Neuronal stem cell (in vitro differentiated cells): ENCODE measurements around the gene ASTL.
"Not testable (repeated sequence)": the region's sequence is repeated elsewhere in the genome, so short reads cannot be mapped to it uniquely, and the experiment has no call there.

ENCODE experiments used
- DNase-seq: peaks from one replicate; pipeline ENCODE4 v3.0.0-alpha.2; 2013; ENCODE audit warnings: low spot score
- H2AFZ ChIP-seq: one replicate; pipeline ENCODE4 v1.6.1; 2013; ENCODE audit warnings: mild to moderate bottlenecking, low read length, inconsistent platforms
- H2AK5ac ChIP-seq: 2 replicates; pipeline ENCODE4 v1.6.1; 2013; ENCODE audit warnings: low read depth, mild to moderate bottlenecking, inconsistent platforms, low read length, moderate library complexity, mixed read lengths
- H2BK120ac ChIP-seq: 2 replicates; pipeline ENCODE4 v1.6.1; 2013; ENCODE audit warnings: low read depth, mild to moderate bottlenecking, inconsistent platforms, low read length, moderate library complexity, mixed read lengths
- H2BK12ac ChIP-seq: one replicate; pipeline ENCODE4 v1.6.1; 2013; ENCODE audit warnings: low read length, inconsistent platforms
- H2BK15ac ChIP-seq: 2 replicates; pipeline ENCODE4 v1.6.1; 2013; ENCODE audit warnings: mild to moderate bottlenecking, low read length, inconsistent platforms, mixed read lengths
- H2BK5ac ChIP-seq: one replicate; pipeline ENCODE4 v1.6.1; 2013; ENCODE audit warnings: inconsistent platforms, mild to moderate bottlenecking, low read length, moderate library complexity
- H3K14ac ChIP-seq: one replicate; pipeline ENCODE4 v1.6.1; 2013; ENCODE audit warnings: low read length, inconsistent platforms
- H3K18ac ChIP-seq: 2 replicates; pipeline ENCODE4 v1.6.1; 2013; ENCODE audit warnings: low read length, inconsistent platforms
- H3K23ac ChIP-seq: 2 replicates; pipeline ENCODE4 v1.6.1; 2013; ENCODE audit warnings: low read depth, mild to moderate bottlenecking, mixed read lengths, low read length, inconsistent platforms; ENCODE audit not compliant: poor library complexity
- H3K27ac ChIP-seq: replicated peaks from 3 replicates; pipeline ENCODE4 v1.5.1; 2013; ENCODE audit warnings: low read length, inconsistent platforms
- H3K27me3 ChIP-seq, 3 experiments: 2 replicates each; pipeline ENCODE4 v1.6.1; 2013; ENCODE audit warnings: low read length in 3 of 3, mild to moderate bottlenecking in 2 of 3, inconsistent platforms in 1 of 3, low read depth in 1 of 3, mixed read lengths in 1 of 3, moderate library complexity in 1 of 3; ENCODE audit not compliant: control insufficient read depth in 3 of 3, insufficient read depth in 3 of 3
- H3K36me3 ChIP-seq, 2 donors: replicated peaks in 1 of 2; 2 replicates each; pipeline ENCODE4 v1.6.1; 2013; ENCODE audit warnings: low read length in 2 of 2; ENCODE audit not compliant: control insufficient read depth in 2 of 2, insufficient read depth in 2 of 2
- H3K4ac ChIP-seq: 2 replicates; pipeline ENCODE4 v1.6.1; 2013; ENCODE audit warnings: inconsistent platforms, mild to moderate bottlenecking, low read length, moderate library complexity
- H3K4me1 ChIP-seq, 2 donors: 1 replicate in 1 of 2; 2 replicates in 1 of 2; pipeline ENCODE4 v1.6.1; 2013; ENCODE audit warnings: low read length in 2 of 2, low read depth in 1 of 2; ENCODE audit not compliant: control insufficient read depth in 2 of 2, insufficient read depth in 1 of 2
- H3K4me2 ChIP-seq: one replicate; pipeline ENCODE4 v1.6.1; 2013; ENCODE audit warnings: mild to moderate bottlenecking, low read length, inconsistent platforms; ENCODE audit not compliant: insufficient read depth, poor library complexity, severe bottlenecking
- H3K4me3 ChIP-seq, 2 donors: 2 replicates each; pipeline ENCODE4 v1.5.1; 2013; ENCODE audit warnings: low read length in 2 of 2, mild to moderate bottlenecking in 2 of 2, inconsistent platforms in 1 of 2, moderate library complexity in 1 of 2
- H3K79me1 ChIP-seq: one replicate; pipeline ENCODE4 v1.6.1; 2013; ENCODE audit warnings: low read depth, mild to moderate bottlenecking, inconsistent platforms, low read length, moderate library complexity
- H3K9ac ChIP-seq: one replicate; pipeline ENCODE4 v1.6.1; 2013; ENCODE audit warnings: mild to moderate bottlenecking, low read depth, low read length, inconsistent platforms; ENCODE audit not compliant: poor library complexity
- H3K9me3 ChIP-seq, 2 donors: replicated peaks in 1 of 2; 2 replicates each; pipeline versions ENCODE3 to v1.6.1; 2013; ENCODE audit warnings: low read length in 2 of 2, mild to moderate bottlenecking in 2 of 2, inconsistent platforms in 1 of 2, low read depth in 1 of 2, mixed read lengths in 1 of 2, moderate library complexity in 1 of 2; ENCODE audit not compliant: control insufficient read depth in 2 of 2, insufficient read depth in 1 of 2
- H4K8ac ChIP-seq: one replicate; pipeline ENCODE4 v1.6.1; 2013; ENCODE audit warnings: low read depth, mild to moderate bottlenecking, inconsistent platforms, low read length, moderate library complexity
- H4K91ac ChIP-seq: one replicate; pipeline ENCODE4 v1.6.1; 2013; ENCODE audit warnings: low read length, low read depth, mild to moderate bottlenecking, inconsistent platforms; ENCODE audit not compliant: poor library complexity
- WGBS, 2 donors: extraction: QIAGEN DNeasy Blood & Tissue Kit; methylation state at CpG; one replicate each; pipeline ENCODE4 v1.1.7; 2013; ENCODE audit warnings: missing lambda C conversion rate in 2 of 2, mixed read lengths in 1 of 2; ENCODE audit not compliant: insufficient read length in 2 of 2, insufficient replicate concordance in 1 of 2; ENCODE audit errors: extremely low coverage in 2 of 2; 5-methylcytosine and 5-hydroxymethylcytosine counted together

ASTL gene

DNA sequence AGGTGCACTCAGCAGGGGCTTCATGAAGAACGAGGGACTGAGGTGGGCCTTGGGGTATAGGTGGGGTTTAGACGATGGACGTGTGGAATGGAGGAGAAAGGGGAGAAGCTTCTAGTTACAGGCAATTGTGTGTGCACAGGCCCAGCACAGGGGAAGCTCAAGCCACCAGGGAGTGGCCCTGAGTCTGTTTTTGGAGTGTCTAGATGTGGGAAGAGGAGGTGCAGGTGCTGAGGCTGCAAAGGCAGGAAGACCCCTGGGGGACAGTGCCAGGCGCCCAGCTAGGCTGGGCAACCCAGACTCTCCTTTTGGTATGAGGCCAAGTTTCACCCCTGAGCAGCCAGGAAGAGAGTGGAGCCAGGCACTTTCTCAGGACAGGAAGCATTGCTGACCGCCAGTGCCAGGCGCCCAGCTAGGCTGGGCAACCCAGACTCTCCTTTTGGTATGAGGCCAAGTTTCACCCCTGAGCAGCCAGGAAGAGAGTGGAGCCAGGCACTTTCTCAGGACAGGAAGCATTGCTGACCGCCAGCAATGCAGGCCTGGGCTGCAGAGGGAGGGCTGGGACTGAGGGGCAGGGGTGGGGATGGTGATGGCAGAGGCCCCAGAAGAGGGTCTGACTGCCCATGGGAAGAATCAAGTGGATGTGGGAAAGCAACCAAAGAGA is 53.3 kb downstream of the ASTL start:
- peak overlapping the region; percentile 57 for H4K8ac ChIP-seq
- H2BK15ac ChIP-seq, H3K4me2 ChIP-seq, H2AFZ ChIP-seq, DNase-seq, H2BK5ac ChIP-seq, H3K4me1 ChIP-seq, H3K79me1 ChIP-seq, H3K27ac ChIP-seq, H4K91ac ChIP-seq, H3K9me3 ChIP-seq, H3K23ac ChIP-seq, H2BK120ac ChIP-seq, H2BK12ac ChIP-seq, H3K4me3 ChIP-seq, H3K36me3 ChIP-seq, H3K27me3 ChIP-seq, H3K9ac ChIP-seq: not testable (repeated sequence)
- peak overlapping the region; percentile 62 for H3K18ac ChIP-seq
- H3K4ac ChIP-seq = peak overlapping the region; percentile 57
- H3K14ac ChIP-seq = peak overlapping the region; percentile 49
- WGBS, 2 donors = 100% methylated on average over 2 of the region's 7 CpGs; no CpG with 5 or more reads in 1 of the 2 donors
- peak overlapping the region; percentile 61 for H2AK5ac ChIP-seq

DNA sequence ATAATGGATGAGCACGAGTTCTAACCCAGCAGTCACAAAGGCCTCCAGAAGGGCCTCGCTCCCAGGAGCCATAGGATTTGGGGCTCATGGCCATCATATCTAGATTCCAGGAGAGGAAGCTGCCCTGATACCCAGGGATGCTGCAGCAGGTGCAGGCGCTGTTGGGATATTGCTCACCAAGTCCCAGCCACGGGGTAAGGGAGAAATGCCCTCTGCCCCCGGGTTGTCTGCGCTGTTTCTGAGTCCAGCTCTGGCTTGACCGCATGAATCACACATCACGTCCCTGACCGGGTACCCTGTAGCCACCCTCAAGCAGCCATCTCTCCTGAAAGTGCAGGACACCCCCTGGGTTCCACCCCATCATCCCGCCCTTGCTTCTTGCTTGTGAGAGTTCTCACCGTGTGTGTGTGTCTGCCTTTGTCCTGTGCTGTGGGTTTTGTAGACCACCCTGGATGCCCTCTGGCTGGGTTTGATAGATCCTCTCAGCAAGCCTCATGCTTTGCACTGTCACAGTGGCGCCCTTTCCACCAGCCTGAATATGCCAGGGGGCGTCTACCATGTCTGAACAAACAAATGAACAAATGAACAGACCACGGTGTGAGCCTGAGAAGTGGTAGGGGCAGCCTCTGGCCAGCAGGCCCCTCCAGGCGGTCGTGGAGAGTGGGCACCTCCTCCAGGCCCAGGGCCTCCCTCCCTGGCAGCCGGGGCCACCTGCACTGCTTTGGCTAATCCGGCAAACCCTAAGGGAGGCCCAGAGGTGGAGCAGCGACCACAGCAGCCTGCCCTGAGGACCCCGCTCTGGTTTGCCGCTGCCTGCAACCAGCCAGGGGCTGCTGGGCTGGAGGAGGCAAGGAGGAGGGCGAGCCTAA is 54.1 kb downstream of the ASTL start:
- Histone ChIP-seq H2AFZ (no peak overlapping the region), H3K4ac (peak overlapping the region; percentile 57), H3K9me3 (no peaks in the 10 kb centered on the region), H3K27ac (no peak overlapping the region), H4K91ac (no peak overlapping the region), H3K79me1 (no peaks in the 10 kb centered on the region), H3K27me3 (peaks cover 0 to 3% (median 0%) of the 10 kb centered on the region in 3 experiments), H3K4me3 (no peak overlapping the region), H2BK120ac (no peak overlapping the region), H3K4me1 (peaks cover 0 to 3% of the 10 kb centered on the region in 2 donors), H4K8ac (peak overlapping the region; percentile 57), H3K23ac (no peak overlapping the region), H2BK12ac (no peak overlapping the region), H3K18ac (peak overlapping the region; percentile 62), H3K14ac (peak overlapping the region; percentile 49), H2BK5ac (no peak overlapping the region), H2BK15ac (no peak overlapping the region), H2AK5ac (peak overlapping the region; percentile 61), H3K4me2 (no peak overlapping the region), H3K36me3 (no peaks in the 10 kb centered on the region), H3K9ac (peak overlapping the region; percentile 37)
- DNase-seq = no peak
- WGBS, 2 donors = no CpG with 5 or more reads among the region's 22 CpGs

GRCh38 chr2:96083064-96083939 is 55.0 kb downstream of the ASTL start:
- DNase-seq = no peak
- no peaks in the 10 kb centered on the region for H3K9me3 ChIP-seq

More at GRCh38 chr2:96083064-96083939, 55.0 kb downstream of the ASTL start:
- no peak overlapping the region for H3K27ac ChIP-seq
- H4K8ac ChIP-seq = no peak overlapping the region
- no peak overlapping the region for H2BK12ac ChIP-seq
- peaks cover 0 to 3% (median 0%) of the 10 kb centered on the region in 3 experiments for H3K27me3 ChIP-seq
- H3K18ac ChIP-seq = peak overlapping the region; percentile 64
- H3K23ac ChIP-seq = peak overlapping the region; percentile 65
- peak overlapping the region; percentile 41 for H3K4ac ChIP-seq
- H3K4me2 ChIP-seq = no peak overlapping the region
- H3K4me1 ChIP-seq = no peaks in the 10 kb centered on the region
- peak overlapping the region; percentile 38 for H3K14ac ChIP-seq
- H2BK5ac ChIP-seq = no peak overlapping the region
- no peak overlapping the region for H3K9ac ChIP-seq
- peak overlapping the region; percentile 81 for H2AK5ac ChIP-seq
- no peak overlapping the region for H4K91ac ChIP-seq
- no peak overlapping the region for H3K4me3 ChIP-seq
- no peak overlapping the region for H2AFZ ChIP-seq
- H2BK15ac ChIP-seq = peak overlapping the region; percentile 89
- no CpG with 5 or more reads among the region's 9 CpGs for WGBS, 2 donors
- no peaks in the 10 kb centered on the region for H3K36me3 ChIP-seq
- no peak overlapping the region for H2BK120ac ChIP-seq
- no peaks in the 10 kb centered on the region for H3K79me1 ChIP-seq
